ENCODE data around the gene ZNF296. TPM values are rescaled to one million over a fixed set of nuclear protein-coding genes. Genes with fewer than 3 reads are reported as not detected.

ZNF296 gene
- total and polyA plus RNA-seq, 2 of the 8 experiments (the other 6 are each of a cell fraction or from before 2014, with no cell fraction given), result 2.7 to 7.5 TPM

- TF ChIP-seq USF2 (IDR thresholded peaks at IDR 0.05; ENCODE audit: low read length) (peak; percentile 79), EGR1 (IDR thresholded peaks at IDR 0.05; ENCODE audit: borderline replicate concordance, low read depth, low read length) (peak; percentile 80; the same call in 1 of the 2 replicates), SIRT6 (IDR thresholded peaks at IDR 0.05; ENCODE audit: low read length) (no peak), EP300 (IDR thresholded peaks at IDR 0.05; ENCODE audit: borderline replicate concordance in 1 of 2, low read depth in 2 of 2, low read length in 2 of 2) (peak in 1 of 2 experiments; percentile 93; a peak in 1 of 3 replicates), HDAC6 (IDR thresholded peaks at IDR 0.05; ENCODE audit: low read depth, low read length) (no peak), BACH1 (IDR thresholded peaks at IDR 0.05; ENCODE audit: low read length) (no peak), CHD7 (IDR thresholded peaks at IDR 0.05; ENCODE audit: insufficient replicate concordance, low read length) (no peak), CHD2 (IDR thresholded peaks at IDR 0.05; ENCODE audit: low read length) (no peak), RFX5 (IDR thresholded peaks at IDR 0.05; ENCODE audit: borderline replicate concordance, low read depth, low read length) (no peak)
These were observed 3.0 kb upstream of the ZNF296 start, which contains the start of gene GEMIN7 (continued) for GRCh38 chr19:45079063-45079910.

All from H1 (cell line).